Measurements from ENCODE around the gene IL1RAPL2.
"Not testable (repeated sequence)": the region's sequence is repeated elsewhere in the genome, so short reads cannot be mapped to it uniquely, and the experiment has no call there.

The IL1RAPL2 gene

DNA sequence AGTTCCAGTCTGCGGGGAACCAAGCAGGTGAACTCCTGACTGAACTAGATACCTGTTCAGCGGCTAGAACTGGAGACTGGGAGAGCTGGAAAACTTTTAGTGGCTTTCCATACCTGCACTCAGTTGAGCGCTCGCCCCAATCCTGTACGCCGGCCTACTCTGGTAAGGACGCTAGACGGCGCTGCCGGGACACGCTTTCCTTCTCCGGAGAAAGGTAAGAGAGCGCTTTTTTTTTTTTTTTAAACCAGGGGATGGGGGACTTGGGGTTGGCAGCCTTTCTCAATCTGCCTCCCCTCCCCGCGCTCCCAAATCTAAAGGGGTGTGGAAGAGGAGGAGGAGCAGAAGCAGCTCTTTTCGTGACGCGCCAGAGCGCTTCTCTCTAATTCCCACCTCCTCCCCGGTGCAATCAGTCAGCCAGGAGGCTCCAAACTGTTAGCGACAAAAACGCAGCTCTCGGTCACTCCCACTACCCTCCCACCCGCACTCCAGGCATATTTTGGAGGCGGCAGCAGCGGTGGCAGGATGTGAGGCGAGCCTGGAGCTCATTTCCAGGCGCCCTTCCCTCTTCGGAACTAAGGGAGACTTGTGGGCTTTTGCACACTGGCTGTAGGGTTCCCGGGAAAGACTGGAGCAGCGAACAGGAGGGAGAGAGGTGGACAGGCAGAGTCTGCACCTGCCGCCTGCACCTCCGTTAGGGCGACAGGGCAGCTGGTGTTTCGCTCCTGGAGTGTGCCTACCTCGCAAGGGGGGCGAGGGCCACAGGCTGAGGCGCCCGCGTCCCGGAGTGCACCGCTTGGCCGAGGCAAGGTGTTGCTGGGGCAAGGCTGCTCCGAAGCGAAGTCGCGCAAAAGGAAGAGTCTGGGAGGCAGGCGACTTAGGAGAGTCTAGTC is at the start of gene IL1RAPL2:
Gene IL1RAPL2, plus strand, starts transcription at position 409 of the 890 bp plus-strand sequence.
- no peak for DNase-seq (ENCODE audit: low read depth in 2 of 2)

DNA sequence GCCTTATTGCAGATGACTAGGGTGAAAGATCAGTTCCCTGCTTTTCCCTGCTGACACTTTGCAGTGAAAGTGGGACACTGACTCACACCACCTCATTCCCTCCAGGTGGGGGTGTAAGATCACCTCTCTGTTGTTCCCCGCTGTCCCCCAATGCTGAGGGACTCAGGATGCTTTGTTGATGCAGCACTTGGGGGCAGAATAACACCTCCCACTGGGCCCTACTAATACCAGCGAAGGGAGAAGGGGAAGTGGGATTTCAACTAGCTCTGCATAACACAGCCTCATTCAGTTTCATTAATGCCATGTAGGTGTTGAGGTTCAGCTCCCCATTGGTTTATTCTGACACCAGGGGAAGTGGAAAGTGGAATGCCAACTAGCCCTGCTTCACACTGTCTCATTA is 43.6 kb upstream of the IL1RAPL2 start:
- DNase-seq (ENCODE audit: low read depth in 2 of 2) = no peak

DNA sequence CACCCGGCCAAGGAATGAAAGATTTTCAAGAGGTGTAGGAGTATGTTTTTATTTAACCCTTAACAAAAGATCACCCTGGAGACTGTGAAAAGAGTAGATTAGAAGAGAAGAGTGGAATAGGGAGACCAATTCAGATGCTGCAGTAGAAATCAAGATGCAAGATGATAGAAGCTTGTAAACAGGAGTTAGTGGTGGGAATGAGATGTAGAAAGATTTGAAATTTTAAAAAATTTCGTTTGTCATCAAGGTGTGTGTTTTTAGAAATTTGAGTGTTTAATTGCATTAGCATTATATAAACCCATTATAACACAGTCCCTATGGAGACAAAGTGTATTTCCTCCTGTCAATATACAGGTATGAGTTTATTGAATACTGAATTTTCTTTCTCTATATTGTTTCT is 42.1 kb upstream of the IL1RAPL2 start:
- no peak for DNase-seq (ENCODE audit: low read depth in 2 of 2)

DNA sequence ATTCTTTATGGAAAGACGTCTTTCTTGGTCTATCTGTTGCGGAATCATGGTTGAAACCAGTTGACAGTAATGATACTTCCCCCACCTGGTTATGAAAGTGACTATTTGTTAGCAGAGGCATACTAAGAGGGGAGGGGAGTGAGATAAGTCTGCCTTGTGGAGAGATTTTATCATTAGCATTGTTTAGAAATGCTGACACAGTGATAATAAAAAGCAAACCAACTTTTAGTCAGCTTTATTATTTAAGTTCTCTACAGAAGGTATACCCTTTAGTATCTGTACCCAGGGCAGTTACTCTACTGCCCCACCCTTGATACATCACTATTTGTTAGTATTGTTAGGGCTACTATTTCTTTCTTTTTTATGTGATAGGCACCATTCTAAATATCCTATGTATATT is 26.9 kb upstream of the IL1RAPL2 start:
- no peak for DNase-seq (ENCODE audit: low read depth in 2 of 2)

DNA sequence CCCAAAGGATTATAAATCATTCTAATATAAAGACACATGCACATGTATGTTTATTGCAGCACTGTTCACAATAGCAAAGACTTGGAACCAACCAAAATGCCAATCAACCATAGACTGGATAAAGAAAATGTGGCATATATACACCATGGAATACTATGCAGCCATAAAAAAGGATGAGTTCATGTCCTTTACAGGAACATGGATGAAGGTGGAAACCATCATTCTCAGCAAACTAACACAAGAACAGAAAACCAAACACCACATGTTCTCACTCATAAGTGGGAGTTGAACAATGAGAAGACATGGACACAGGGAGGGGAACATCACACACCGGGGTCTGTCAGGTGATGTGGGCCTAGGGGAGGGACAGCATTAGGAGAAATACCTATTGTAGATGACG is 23.6 kb upstream of the IL1RAPL2 start:
- DNase-seq (ENCODE audit: low read depth in 2 of 2) = not testable (repeated sequence)

DNA sequence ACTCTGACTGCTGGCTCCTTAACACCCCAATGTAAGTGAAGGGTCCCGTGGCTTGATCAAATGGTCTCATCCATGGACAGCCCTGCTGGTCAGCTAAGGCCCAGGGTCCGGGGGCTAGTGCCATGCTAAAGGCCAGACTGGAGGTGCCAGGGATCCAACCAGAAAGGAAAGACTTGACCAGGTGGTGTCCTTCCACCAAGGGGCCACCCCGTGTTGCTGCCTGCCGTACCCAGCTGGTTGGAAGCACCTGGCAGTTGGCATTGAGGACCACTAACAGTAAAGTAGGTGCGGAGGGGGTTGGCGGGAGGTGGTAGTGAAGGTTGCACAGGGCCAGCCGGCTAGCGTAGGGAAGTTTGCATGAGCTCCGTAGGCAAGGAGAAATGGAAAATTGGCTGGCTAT is 1.7 kb upstream of the IL1RAPL2 start:
- DNase-seq (ENCODE audit: low read depth in 2 of 2) = no peak

DNA sequence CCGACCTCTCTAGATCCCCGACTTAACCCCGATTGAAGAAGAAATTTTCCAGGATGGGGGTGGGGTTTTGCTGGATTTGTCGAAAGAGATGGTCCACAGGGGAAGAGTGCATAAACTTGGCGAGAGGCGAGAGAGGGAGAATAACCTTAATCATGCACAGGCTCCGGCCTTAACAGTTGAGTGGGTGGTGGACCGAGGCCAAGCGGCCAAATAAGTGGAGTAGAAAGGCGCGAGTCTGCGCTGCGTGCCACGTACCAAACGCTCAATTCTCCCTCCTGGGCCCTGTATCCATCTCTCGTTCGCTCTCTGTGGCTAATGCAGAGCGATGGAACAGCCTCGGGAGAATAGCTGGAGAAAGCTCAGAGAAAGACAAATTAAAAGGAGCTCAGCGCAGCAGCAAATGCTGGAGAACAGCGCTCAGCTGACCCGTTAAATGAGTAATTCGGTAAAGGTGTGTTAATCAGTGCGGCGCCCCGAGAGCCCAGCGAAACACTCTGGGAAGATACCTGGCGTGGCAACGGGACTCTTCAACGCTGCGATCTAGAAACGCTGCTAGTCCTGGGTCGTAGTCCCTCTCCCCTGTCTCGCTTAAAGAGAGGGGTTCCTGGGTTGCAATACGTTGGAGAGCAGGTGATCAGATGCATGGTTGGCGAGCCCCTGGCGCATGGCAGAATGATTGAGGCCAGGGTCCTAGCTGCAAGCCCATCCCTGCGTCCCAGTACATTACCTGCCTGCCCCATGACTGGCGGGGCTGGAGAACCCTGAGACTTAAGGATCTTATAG is 887 bp upstream of the IL1RAPL2 start:
- no peak for DNase-seq (ENCODE audit: low read depth in 2 of 2)

DNA sequence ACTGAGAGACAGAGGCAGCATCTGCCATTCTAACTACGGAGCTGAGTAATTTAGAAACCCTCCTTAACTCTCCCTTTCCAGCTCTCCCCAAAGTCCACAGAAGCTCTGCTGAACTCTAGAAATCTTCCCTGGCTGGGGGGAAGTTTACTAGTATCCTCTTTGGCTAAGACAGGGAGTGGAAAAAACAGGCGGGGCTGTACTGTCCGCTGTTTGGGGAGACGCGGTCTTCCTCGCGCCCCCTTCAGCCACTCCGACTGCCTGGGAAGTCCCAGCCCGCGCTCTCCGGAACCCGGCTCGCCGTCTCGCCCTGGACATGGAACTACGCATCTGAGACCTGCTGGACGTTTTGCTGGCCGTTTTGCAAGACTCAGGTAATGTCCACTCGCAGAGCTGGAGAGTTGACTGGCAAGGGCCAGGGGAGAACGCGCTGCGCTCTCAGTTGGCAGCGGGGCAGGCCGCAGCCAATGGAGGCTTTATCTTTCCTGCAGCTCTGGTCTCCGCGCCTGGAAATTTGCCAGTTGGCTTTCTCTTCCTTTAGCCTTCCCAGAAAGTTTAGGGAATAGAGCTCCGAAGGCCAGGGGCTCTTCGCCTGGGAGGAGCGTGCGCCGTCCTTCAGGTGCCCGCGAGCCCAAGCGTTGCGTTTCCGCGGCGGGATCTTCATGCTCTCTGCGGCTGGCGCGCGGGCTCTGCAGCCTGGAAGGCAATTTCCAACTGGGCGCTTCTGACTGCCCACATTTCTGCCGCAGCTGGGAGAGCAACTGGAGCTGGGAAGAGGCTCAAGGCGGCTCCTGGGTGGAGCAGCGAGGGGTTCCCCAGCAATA is 892 bp downstream of the IL1RAPL2 start:
- no peak for DNase-seq (ENCODE audit: low read depth in 2 of 2)

DNA sequence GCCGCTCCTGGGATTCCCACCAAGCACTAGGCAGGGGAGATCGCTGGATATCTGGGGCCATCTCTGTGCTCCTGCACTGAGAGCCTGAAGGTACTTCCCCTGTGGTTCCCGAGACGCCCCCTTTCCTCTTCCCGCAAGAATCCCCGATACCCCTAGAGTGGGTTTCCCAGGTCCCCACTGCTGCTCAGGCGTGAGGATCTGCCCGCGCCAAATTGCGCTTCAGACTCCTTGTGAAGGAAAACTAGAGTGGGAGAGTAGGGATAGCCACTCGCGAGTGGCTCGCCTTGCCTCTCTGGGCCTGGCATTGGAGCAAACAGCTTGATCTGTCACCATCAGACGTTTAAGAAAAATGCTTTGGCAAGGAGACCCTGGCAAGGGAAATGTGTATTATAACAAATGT is 1.5 kb downstream of the IL1RAPL2 start:
- DNase-seq (ENCODE audit: low read depth in 2 of 2) = no peak

DNA sequence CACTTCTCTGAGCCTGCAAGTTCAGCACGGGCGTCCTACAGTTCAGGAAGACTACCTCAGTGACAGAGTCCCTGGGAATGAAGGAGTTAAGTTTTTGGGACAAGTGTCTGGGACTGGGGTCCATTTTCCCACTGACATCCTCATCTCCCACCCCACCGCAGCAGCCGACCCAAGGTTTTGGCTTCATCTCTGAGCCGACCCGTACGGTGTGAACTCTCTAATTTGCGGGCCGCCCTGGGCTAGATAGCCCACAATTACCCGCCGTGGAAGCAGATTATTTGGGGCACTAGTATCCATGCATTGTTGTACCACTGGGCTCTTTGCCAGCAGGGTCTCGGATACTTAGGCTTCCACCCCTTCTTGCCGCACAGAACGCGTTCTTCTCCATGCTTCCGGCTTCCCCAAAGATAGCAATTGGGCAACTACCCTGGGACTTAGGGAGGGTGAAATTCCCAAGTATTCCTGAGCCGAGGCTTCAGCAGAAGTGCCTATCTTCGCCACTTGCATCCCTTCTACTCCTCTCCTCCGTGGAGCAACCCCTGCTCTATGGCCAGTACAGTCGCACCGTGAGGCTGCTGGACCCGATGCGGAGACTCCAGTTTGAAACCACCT is 2.4 kb downstream of the IL1RAPL2 start:
- no peak for DNase-seq (ENCODE audit: low read depth in 2 of 2)

DNA sequence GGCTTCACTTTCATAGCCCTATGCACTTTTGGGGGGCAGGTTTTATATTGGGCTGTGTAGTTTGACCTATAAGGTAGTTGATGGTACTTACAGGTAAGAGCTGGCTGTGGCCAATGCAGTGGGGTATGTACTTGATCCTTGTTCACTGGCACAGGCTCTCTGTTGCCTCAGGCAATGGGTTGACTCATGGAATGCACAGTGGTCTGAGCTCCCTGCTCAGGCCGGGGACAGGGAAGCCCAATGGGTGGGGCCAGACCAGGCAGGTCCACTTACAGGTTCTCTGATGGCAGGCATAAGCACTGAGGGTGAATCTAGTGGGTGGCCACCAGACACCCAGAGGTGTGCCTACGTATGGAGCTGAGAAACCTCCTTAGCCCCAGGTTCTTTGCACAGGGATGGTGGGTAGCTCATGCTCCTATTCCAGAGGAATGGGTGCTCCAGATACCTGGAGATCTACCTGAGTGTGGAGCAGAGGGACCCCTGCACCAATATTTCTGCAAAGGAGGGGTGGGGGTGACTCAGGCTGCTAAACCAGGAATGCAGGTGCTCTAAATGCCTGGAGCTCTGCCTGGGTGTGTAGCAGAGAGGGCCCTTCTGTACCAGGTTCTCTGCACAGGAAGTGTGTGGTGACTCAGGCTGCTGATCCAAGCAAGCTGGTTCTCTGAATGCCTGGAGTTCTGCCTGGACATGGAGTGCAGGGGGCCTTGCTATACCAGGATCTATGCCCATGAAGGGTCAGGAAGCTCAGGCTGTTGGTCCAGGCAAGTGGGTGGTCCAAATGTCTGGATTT is 52.3 kb downstream of the IL1RAPL2 start:
- DNase-seq (ENCODE audit: low read depth in 2 of 2) = no peak

DNA sequence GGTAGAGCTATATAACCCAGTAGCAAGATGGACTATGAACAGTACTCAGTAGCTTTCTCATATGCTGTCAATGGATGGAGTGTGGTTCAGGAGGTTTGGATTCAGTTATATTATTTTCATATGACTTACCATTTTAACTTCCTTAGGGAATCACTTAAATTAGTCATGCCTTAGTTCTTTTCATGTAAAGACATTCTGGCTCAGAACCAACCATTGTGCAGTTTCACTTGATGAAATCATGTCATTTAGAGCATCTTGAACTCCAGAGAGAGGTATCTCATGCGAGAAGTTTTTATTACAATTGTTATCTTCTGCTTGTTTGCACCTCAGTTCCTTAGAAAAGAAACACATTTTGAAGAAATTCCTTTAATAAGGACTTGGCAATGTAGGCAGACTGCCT is 55.8 kb downstream of the IL1RAPL2 start:
- DNase-seq (ENCODE audit: low read depth in 2 of 2) = no peak

DNA sequence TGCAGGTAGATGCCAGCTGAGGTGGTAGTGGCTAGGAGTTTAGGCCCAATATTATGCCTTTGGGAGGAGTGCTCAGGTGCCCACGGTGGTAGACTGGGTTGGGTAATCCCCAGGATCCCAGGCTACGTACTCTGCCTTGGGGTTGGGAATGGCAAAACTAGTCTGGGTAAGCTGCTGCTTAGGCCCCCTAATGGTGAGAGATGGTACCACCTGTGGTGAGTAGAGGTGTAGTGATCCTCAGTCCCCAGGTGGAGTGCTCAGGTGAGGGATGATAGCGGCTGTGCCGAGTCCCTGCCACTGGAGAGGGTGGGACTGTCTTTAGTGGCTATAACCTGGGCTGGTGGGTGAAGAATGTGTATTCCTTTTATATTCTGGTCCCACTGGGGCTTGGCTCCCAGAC is 75.2 kb downstream of the IL1RAPL2 start:
- DNase-seq (ENCODE audit: low read depth in 2 of 2) = no peak

DNA sequence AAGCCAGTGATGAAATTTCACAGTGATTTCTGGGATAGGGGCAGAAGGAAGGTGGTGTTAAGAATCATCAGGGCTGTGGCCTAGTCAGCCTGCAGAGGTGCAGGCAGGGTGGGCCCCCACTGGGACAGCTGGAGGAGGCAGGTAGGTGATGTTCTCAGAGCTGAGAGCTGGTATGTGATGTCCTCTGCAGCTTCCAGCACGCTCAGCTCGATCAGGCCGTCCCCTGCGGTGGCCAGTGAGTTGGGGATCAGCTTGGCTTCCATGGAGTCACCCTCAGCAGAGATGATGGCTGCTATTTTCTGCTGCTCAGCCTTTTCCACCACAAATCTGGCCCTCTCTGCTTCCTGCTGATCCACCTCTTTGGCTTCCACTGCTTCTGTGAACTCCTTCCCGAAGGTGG is 81.1 kb downstream of the IL1RAPL2 start:
- no peak for DNase-seq (ENCODE audit: low read depth in 2 of 2)

DNA sequence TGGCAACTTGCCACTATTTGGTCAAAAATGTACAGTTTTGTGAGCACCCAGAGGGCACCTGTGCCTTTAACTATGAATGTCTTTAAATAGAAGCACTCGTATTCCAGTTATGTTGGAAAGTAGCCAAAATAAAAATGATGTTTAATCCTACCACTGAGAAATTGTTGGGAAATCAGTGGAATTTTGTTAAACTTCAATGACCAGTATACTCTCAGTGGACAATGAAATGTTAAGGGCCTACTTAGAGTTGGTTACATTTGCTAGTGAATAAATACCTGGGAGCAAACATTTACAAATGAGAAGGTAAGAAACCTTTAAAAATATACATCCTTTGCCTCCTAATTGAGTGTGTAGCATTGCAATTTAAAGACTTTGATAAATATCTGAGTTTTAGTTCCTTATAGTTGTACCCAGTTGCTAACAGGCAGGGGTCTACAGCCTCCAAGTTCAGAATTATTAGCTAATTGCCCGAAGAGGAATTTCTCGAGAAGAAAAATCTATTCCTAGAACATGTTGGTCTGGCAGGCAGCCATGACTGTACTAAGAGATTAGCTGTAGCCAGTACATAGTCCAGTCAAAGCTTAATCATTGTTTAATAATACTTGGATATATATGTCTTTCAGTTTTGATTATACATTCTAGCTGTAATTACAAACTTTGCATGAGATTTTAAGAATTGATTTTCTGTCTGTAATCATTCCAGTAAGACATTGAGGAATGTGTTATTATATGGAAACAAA is 93.2 kb downstream of the IL1RAPL2 start:
- DNase-seq (ENCODE audit: low read depth in 2 of 2) = no peak

DNA sequence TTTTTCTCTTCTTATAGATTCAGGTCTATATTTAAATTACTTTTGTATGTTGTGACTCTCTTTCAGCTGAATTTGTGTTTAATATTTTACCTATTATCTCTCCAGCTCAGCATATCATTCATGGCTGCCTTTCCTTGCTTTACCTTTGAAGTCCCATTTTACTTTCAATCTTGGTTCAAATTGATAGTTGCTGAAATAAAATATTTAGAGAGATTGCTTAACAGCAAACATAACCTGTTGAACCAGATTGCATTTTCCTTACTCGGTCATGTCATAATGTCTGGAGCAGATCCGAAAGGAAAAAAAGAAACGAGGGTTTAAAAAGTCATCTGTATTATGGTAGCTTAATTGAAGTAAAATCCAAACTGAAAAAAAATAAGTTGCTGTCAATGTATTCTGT is 94.1 kb downstream of the IL1RAPL2 start:
- DNase-seq (ENCODE audit: low read depth in 2 of 2) = no peak

DNA sequence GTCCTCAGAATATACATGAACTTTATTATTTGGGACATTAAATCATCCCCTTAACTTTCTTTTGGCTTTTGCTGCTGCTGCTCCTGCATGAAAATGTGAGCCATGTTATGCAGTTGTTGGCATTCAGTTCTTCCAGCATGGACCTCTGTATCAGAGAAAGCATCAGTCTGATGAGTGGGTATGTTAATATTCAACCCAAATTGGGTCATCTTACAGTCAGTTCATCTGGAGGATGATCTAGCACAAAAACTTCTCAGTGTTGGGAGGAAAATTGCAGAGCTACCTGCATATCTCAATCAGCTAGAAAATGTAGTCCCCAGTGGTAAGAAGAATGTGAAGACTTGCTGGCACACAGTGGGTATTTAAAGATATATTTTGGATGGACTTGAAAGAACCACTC is 96.7 kb downstream of the IL1RAPL2 start:
- DNase-seq (ENCODE audit: low read depth in 2 of 2) = no peak

DNA sequence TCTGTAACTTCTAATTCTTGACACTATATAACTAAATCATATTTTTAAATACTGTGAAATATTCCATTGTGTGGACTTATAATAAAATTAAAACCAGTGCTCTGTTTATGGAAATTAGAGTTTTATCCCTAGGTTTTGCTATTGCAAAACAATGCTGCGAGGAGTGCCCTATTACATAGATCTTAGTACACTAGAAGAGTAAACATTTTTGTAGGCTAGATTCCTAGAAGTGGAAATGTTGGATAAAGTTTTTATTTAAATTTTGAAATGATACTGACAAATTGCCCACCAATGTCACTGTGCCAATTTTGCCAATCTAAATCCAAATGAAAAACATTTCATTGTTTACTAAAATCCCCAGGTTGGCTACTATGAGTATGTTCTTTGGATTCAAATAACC is 99.7 kb downstream of the IL1RAPL2 start:
- DNase-seq (ENCODE audit: low read depth in 2 of 2) = no peak

DNA sequence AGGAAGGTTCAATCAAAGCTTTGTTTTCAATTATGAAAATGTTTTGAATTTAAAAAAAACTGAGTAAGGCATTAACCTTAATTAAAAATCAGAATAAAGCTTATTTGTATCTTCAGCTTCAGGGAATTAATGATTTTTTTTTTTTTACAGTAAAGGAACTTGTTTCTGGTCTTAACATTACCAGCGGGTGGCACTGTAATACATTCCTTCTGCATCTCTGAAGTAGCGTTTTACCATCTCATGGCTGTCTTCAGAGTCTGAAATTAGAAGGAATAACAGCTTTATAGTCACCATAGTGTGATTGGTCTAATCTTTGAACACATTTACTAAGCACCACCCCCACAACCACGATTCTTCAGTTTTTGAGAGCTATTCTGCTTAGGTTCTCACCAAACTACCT is 102.6 kb downstream of the IL1RAPL2 start:
- DNase-seq (ENCODE audit: low read depth in 2 of 2) = no peak

DNA sequence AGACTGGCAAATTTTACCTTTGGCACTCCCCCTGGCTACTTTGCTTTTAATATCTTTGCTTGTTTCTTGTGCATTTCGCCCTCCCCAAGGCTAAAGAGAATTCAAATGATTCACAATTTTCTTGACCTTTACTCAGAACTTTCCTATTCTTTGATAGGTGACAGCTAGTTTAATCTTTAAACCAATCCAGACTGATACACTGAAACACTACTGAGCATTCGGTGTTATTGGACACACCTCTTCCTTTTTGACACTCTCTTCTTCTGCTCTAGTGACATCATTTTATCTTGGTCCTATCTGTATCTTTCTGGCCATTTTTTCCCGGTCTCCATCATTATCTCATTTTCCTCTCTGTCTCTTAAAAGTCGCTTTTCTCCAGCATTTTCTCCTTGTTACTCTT is 103.1 kb downstream of the IL1RAPL2 start:
- DNase-seq (ENCODE audit: low read depth in 2 of 2) = no peak
